Activated CD4-positive, alpha-beta T cell treated with anti-CD3 and anti-CD28 coated beads for 1 hour (primary cell): ENCODE measurements around the gene CCNK.

Experiments used
- DNase-seq: peaks from one replicate; pipeline ENCODE4 v3.0.0-alpha.2; 2020

CCNK gene

DNA sequence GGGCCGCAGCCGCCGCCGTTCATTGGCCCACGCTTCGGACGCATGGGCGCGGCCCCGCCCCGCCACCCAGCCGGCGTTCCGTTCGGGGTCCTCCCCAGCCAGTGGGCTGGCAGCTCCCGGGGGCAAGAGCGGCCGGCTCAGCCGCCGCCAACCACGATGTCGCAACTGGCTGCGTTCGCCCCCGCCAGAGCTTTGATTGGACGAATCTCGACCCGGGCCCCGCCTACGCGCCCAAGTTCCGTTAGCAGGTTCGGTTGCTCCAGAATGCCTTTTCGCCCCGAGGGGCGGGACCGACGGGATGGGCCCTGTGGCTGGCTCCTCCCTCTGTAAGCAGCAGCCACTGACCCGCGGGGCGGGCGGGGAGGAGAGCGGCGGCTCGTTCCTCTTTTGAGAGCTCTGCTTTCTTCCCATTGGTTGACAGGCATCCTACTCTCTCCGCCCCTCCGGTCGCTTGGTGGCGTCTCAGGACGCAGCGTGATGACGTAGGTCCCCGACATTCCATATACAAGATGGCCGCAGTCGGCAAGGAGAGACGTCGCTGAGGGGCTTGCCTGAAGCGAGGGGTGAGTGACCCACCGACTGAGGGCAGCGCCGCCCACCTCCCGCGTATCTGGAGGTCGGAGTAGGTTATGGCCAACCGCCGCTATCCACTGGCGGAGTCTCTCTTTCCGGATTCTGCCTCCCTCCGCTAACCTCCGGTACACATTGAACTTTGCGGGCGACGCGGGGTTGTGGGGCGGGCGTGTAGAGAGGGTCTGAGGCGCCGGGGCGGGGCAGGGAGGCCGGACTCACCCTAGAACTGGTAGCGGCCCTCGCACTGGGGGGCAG lies at the start of gene CCNK:
Gene CCNK (plus strand): TSS at position 493 of the 828 bp plus-strand sequence. CDS start 11,269 bp downstream, outside the sequence.
- DNase-seq, result peak; percentile 100

- DNase-seq, result no peak
Observed at GRCh38 chr14:99431986-99432385, 49.2 kb upstream of the CCNK start.

GRCh38 chr14:99432485-99432884 lies 48.7 kb upstream of the CCNK start:
- no peak for DNase-seq

DNA sequence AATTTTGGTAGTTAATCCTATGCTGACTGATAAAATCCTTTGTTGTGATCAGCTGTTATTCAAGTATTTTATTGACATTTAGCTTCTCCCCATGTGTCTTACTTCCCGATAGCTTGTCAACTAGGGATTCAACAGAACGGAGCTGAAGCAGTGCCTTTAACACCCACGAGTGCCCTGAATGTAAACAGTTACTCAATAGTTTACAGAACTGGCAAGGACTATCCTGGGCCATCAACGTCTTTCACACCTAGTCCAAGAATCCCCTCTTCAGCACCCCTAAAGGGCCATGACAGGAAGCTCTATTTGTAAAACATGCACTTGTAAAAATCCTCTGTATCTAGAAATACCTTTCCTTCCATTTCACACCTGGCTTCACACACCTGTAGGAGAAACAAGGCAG lies 45.9 kb upstream of the CCNK start:
- no peak for DNase-seq

DNA sequence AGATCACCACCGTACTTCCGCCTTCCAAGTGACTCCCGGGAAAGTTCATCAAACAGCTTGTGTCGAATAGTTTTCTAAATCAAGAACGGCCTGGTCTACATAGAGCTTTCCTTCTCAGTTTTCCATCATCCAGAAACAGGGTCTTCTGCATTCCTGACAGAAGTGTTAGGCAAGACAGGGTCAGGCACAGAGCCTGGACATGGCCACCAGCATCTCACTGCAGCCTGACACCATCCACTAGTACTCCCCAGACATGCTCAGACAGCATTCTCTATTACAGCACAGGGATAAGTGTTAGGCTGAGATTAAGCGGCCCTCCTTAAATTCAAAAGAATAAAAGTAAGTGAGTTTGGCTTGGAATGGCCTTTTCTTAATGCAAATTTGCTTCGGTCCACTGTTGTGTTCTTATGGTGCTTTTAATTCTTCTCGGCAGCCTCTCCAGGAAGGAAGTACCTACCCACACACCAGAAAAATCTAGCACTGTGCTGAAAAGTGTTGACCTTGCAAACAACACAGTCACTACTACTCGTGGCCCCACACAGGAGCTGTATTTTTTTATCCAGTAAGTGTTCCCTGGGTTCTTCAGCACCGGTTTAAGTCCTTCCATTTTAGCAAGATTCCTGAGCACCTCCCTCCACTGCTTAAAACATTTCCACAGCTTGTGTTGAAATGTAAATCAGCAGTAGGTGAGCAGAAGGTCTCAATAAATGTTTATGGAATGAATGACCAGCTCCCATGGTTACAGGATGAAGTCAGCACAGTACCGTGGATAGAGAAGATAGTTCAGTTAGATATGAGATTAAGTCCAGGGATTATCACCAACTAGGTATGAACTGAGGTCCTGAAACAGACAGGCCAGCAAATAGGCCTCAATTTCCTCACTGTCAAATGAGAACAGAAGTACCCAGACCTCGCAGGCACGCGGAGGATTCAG lies 44.7 kb upstream of the CCNK start:
- DNase-seq, result no peak

DNA sequence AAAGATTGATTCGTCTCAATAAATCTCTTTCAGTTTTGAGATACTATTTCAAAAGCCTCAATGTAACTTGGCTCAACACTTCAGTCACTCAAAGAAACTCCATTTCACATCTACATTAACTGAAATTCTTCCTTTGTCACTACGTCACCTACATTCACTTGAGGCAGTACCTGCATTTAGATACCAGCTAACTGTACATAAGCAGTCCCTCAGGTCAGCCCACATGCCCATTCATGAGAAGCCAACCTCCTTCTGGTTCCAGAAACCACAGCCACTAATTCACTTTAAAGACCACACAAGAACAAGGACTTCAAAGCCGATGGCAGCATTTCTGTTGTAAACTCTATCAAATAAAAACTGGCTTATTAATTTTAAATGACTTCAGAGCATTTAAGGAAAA lies 43.5 kb upstream of the CCNK start:
- DNase-seq, result no peak

- DNase-seq, result no peak
Observed at GRCh38 chr14:99440278-99440677, 40.9 kb upstream of the CCNK start.

- no peak for DNase-seq
Observed at GRCh38 chr14:99441157-99441870, 39.9 kb upstream of the CCNK start.

- no peak for DNase-seq
Observed at GRCh38 chr14:99441918-99442317, 39.3 kb upstream of the CCNK start.

- DNase-seq, result no peak
Observed at GRCh38 chr14:99445931-99446330, 35.3 kb upstream of the CCNK start.

GRCh38 chr14:99447739-99448138 lies 33.5 kb upstream of the CCNK start:
- no peak for DNase-seq

GRCh38 chr14:99450266-99450665 lies 30.9 kb upstream of the CCNK start:
- no peak for DNase-seq

DNA sequence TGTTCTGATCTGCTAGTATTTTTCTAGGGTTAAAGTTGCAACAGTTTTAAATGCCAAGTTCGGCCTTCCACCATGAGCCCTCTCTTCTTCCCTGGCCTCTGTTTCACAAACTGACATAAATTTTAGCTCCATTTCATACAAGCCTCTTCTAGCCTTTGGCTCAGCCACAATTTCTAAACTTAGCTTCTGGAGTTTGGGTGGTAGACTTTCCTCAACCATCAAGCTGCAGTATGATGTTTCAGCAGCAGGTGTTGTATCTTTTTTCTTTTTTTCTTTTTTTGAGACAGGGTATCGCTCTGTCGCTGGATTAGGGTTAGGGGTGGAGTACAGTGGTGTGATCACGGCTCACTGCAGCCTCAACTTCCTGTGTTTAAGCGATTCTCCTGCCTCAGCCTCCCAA lies 30.0 kb upstream of the CCNK start:
- DNase-seq, result no peak

DNA sequence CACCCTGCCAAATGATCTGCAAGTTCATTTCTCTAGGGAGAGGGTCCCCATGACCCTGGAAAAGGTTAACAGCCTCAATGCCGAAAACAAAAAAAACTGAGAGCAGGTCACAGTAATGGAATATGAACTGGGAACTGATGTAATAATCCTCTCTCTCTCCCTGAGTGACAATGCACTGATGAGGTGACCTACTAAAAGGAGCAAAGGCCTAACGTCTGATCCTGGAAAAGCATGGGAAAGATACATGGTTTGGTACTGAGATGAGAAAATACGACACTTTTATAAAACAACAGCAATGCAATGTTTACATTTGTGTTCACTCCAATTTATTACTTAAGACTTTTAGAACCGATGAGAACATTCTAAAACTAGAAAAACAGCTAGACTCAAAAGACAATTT lies 28.2 kb upstream of the CCNK start:
- DNase-seq, result no peak

GRCh38 chr14:99454246-99454645 lies 27.0 kb upstream of the CCNK start:
- no peak for DNase-seq

GRCh38 chr14:99459481-99460100 lies 21.6 kb upstream of the CCNK start:
- no peak for DNase-seq

GRCh38 chr14:99460793-99461192 lies 20.4 kb upstream of the CCNK start:
- no peak for DNase-seq

DNA sequence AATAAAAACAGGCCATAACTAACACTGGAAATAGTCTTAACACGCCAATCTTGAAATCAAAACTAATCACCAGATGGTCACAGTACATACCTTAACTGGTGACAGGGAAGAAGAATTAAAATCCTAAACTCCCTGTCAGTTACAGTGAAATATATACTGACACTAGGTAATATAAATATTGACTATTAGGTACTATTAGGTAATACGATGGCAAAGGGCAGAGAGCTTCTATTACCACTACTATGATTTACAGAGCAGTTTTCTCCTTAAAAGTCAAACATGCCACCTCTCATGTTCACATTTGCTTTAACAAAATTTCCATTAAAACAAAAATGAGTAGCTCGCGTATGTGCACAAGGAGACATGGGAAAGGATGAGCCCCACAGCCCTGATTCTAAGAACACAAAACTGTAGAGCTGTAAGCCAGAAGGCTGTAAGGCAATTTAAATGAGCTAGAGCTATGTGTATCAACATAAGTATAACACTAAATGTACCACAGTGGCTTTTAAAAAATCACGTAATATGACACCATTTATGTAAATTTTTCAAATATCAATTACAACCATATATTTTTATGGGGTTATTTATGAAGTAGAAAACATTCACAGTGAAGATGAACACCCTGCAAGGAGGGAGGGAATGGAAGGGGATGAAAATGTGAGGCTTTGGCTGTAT lies 19.7 kb upstream of the CCNK start:
- no peak for DNase-seq

DNA sequence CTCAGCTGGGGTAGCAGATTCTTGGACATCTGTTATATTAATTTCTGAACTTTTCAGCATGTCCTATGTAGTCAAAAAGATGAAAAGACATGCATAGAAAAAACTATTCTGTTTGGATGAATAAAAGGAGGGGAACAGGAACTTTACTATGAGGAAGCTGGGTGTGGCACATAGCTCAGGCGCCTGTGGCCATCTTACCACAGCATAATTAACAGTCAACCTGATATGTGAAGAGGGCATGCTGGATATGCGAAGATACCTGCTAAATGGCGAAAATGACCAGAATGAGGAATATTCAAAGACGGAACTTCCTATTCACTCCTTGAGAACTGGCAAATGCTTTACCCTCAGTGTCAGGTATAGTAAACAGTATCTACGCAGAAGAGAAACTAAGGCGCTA lies 19.0 kb upstream of the CCNK start:
- DNase-seq, result no peak

DNA sequence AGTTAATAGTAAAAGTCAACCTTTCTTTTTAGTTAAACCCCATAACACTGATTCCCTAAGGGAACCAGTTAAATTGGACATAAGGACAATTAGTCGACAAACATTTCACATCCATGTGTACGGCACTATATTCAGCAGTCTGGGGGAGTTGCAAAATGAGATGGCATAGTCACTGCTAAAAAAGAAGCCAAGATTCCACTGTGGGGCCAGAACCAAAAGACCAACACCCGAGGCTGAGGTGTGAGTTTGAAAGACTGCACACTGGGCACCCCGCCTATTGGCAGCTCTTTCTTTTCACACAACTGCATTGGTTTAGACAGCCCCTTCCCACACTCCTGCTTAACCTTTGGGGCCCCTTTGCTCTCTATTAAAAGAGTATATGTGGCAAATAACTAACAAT lies 17.2 kb upstream of the CCNK start:
- DNase-seq, result no peak

DNA sequence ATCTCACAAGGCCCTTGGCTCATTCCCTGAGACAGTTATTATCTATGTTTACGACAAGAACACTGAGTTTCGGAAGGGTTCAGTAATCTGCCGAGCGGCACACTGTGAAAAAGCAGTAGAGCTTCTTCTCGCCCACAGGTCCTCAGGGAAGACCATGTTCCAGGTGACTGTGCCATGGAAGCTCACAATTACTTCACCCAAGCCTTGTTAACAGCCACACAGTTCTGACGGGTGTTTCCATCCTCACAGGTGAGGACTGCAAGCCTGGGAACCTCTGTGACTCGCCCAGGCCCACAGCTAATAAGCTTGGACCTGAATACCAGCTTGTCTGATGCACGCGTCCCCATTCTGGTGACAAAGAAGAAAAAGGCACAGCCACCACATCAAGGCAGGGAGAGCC lies 15.9 kb upstream of the CCNK start:
- no peak for DNase-seq

DNA sequence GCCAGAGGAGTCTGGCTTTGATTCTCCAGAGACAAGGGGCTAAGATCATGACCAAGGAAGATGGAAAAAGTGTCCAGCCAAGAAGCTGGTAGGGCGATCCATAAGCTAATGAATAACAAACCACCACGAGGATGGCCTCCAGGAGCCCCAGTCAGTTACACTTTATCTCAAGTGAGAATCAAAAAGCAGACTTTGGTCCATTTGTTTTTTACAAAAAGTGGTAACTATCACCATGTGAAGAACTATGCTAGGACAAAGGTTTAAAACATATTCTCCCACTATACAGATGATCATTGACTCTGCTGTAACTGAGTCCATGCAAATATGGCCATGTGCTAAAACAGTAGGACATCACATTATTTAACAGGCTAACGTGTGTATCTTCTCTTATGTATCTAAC lies 14.5 kb upstream of the CCNK start:
- DNase-seq, result no peak
